ENCODE data around the gene PAIP2B.
"Not testable (repeated sequence)": the region's sequence is repeated elsewhere in the genome, so short reads cannot be mapped to it uniquely, and the experiment has no call there.

Gene PAIP2B

GRCh38 chr2:71181316-71181715, 45.6 kb downstream of the PAIP2B start:
- H3K4me3 ChIP-seq (replicated peaks; ENCODE audit: low read depth, low read length) = no peak overlapping the region
- TF ChIP-seq CTCF (IDR thresholded peaks at IDR 0.05; ENCODE audit: low read depth, low read length, missing control alignments) = no peak
- DNase-seq (ENCODE audit: extremely low read depth, low read depth) = no peak

GRCh38 chr2:71178836-71179235, 48.1 kb downstream of the PAIP2B start:
- DNase-seq (ENCODE audit: extremely low read depth, low read depth); H3K4me3 ChIP-seq (replicated peaks; ENCODE audit: low read depth, low read length): not testable (repeated sequence)

- no peak for DNase-seq (ENCODE audit: extremely low read depth, low read depth)
- TF ChIP-seq CTCF (IDR thresholded peaks at IDR 0.05; ENCODE audit: low read depth, low read length, missing control alignments) = no peak
- H3K4me3 ChIP-seq (replicated peaks; ENCODE audit: low read depth, low read length) = no peak overlapping the region
Measured at GRCh38 chr2:71174207-71174606, 52.7 kb downstream of the PAIP2B start.

GRCh38 chr2:71173096-71173495, 53.8 kb downstream of the PAIP2B start:
- no peak for TF ChIP-seq CTCF (IDR thresholded peaks at IDR 0.05; ENCODE audit: low read depth, low read length, missing control alignments)
- DNase-seq (ENCODE audit: extremely low read depth, low read depth) = no peak
- no peak overlapping the region for H3K4me3 ChIP-seq (replicated peaks; ENCODE audit: low read depth, low read length)

GRCh38 chr2:71166812-71167211, 60.1 kb downstream of the PAIP2B start:
- DNase-seq (ENCODE audit: extremely low read depth, low read depth) = no peak
- no peak overlapping the region for H3K4me3 ChIP-seq (replicated peaks; ENCODE audit: low read depth, low read length)
- TF ChIP-seq CTCF (IDR thresholded peaks at IDR 0.05; ENCODE audit: low read depth, low read length, missing control alignments) = no peak

GRCh38 chr2:71157124-71157793, 69.6 kb downstream of the PAIP2B start:
- H3K4me3 ChIP-seq (replicated peaks; ENCODE audit: low read depth, low read length) = no peak overlapping the region
- peak; percentile 66 for TF ChIP-seq CTCF (IDR thresholded peaks at IDR 0.05; ENCODE audit: low read depth, low read length, missing control alignments)
- no peak for DNase-seq (ENCODE audit: extremely low read depth, low read depth)

- DNase-seq (ENCODE audit: extremely low read depth, low read depth) = peak; percentile 10
- TF ChIP-seq CTCF (IDR thresholded peaks at IDR 0.05; ENCODE audit: low read depth, low read length, missing control alignments) = no peak
- H3K4me3 ChIP-seq (replicated peaks; ENCODE audit: low read depth, low read length) = no peak overlapping the region
Measured at GRCh38 chr2:71156573-71156972, 70.3 kb downstream of the PAIP2B start.

All from HFF-Myc (cell line).